NCI-H526 (cell line): ENCODE data around the gene CNOT6L.
"Not testable (repeated sequence)": the region's sequence is repeated elsewhere in the genome, so short reads cannot be mapped to it uniquely, and the experiment has no call there.

ENCODE experiments used
- DNase-seq, 2 experiments: peaks; one replicate each; lab custom pipeline; 2025; lab: John Stamatoyannopoulos, UW

CNOT6L gene

DNA sequence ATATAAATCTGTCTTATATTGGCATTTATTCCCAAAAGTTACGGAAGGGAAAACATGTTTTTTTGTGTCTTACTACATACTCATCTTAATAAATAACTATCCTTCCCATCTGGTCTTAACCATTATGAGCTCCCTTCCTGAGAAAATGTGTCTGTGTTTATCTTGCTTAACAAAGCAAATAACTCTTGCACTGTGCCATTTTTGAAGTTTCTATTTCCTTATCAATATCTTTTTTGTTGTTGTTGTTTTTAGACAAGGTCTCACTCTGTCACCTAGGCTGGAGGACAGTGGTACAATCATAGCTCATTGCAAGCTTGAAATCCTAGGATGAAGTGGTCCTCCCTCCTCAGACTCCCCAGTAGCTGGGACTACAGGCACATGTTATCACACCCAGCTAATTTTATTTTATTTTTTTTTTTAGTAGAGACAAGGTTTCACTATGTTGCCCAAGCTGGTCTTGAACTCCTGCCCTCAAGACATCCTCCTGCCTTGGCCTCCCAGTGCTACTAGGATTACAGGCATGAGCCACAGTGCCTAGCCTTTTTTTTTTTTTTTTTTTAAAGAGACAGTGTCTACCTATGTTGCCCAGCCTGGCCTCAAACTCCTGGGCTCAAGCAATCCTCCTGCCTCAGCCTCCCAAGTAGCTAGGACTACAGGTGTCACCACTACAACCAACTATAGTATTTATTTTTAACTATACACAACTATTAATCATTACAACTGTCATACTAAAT is 36.9 kb downstream of the CNOT6L start:
- DNase-seq: no peak

DNA sequence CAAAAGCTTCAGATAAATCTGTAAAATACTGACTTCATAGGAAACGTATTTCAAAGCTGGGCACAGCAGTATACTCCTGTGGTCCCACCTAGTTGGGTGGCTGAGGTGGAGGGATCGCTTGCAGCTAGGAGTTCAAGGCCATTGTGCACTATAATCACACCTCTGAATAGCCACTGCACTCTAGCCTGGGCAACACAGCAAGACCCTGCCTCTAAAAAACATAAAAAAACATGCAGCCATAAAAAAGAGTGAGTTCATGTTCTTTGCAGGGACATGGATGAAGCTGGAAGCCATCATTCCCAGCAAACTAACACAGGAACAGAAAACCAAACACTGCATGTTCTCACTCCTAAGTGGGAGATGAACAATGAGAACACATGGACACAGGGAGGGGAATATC is 38.4 kb downstream of the CNOT6L start:
- not testable (repeated sequence) for DNase-seq

DNA sequence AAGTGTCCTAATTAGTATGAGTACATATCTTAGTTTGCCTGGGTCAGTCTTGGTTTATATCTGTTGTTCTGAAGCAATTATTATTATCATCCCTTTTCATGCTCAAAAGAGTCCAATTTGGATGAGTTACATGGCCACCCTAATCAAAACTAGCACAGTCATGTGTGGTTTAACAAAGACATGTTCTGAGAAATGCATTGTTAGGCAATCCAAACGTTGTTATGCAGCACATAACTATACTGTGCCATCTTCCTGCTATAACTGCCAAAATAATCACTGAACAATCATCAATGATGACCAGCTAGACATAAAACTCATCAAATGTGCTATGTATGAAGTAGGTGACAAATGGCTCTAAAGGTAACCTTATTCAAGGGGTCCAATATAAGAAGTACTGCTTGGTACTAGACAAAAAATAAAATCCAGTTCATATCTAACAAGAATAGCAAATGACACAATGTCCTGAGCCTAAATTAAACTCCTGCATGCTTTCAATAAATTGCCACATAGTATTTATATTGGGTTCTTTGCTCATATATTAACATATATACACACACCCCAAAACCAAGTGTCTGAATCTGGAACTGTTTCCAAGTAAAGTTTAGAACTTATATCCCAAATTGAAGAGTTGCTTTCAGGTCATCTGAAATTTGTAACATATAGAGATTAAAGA is 41.9 kb downstream of the CNOT6L start:
- no peak for DNase-seq

GRCh38 chr4:77776182-77777134 is 42.7 kb downstream of the CNOT6L start:
- peak; percentile 74 to 86 for DNase-seq

DNA sequence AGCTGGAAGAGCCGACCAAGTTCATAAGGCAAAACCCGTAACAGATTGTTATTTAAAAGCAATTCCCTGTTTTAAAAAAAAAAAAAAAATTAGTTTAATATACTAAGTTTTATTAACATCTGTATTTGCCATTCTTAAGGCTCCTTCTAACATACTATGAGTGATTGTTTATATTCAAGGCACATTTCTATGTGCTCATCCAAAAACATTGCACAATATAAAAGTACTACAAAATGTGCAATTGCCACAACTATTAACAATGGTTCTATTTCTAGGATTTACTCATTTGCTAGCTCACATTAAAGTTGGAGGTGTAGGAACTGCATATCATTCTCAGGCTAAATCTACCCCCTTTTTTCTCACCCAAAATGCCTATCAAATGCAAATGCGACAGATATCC is 46.1 kb downstream of the CNOT6L start:
- no peak for DNase-seq

DNA sequence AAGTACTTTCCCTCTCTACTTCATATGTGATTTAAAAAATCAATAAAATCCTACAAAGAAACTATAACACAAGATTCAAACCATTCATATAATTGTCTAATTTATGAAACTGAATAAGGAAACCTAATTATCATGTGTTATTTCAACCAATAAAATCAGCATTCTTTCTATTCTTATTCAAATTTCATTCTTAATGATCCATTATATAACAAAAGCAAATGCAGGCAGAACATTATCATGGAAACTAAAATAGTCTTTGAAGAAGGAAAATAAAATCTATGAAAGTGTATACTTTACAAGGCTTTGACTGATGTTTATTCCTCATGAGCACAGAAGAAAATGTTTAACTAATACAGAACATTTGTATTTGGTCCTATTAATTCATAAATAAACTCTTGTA is 47.6 kb downstream of the CNOT6L start:
- no peak for DNase-seq

DNA sequence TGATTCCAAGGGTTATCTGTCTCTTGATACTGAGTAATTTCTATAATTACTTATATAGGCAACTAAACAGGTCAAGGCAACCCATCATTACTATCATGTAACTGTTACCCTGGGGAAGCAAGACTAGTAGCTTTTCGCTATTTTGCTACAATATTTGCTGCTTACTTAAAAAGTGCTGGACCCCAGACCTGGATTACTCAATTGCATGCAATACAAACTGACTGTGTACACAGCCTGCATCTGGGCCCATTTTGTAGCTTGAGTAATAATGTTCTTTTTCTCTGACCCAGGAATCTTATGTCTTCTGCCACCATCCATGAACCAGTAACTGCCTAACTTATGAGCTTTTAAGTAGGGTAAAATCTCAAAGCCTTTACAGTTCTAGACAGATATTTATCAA is 53.4 kb downstream of the CNOT6L start:
- no peak for DNase-seq

- no peak for DNase-seq
Measured at GRCh38 chr4:77762531-77762930, 56.6 kb downstream of the CNOT6L start.

DNA sequence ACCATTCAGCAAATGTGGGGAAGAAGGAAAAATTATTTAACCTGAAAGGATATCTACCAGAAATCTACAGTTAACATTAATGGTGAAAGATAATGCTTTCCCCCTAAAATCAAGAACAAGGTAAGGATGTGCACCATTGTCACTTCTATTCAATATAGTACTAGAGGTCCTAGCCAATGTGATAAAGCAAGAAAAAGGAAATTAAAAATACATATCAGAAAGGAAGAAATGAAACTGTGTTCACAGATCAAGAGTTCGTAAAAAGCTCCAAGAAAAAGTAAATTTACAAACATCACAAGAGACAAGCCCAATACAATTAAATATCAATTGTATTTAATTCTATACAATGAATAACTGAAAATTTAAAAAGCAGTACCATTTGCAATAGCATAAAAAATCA is 57.6 kb downstream of the CNOT6L start:
- no peak for DNase-seq

- no peak for DNase-seq
Measured at GRCh38 chr4:77758804-77759203, 60.4 kb downstream of the CNOT6L start.

GRCh38 chr4:77751764-77752163 is 67.4 kb downstream of the CNOT6L start:
- no peak for DNase-seq

- DNase-seq: no peak
Measured at GRCh38 chr4:77745792-77746191, 73.4 kb downstream of the CNOT6L start.

DNA sequence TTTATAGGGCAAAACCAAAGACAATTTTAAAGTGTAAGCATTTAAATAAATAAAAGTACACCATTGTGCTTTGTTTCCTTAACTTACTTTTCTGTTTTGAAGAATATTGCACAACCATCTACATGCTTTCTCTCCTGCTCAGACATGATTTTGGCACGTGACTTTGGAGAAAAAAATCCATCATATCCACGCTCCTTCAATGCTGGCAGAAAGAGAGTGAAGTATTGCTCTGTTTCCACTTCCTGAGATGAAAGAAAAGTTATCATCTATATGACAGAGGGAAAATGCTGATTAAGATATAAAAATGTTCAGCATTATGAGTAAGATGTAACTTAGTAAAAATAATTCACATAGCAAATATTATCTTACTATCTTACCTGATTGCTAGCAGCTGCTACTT is 77.1 kb downstream of the CNOT6L start:
- DNase-seq: no peak

DNA sequence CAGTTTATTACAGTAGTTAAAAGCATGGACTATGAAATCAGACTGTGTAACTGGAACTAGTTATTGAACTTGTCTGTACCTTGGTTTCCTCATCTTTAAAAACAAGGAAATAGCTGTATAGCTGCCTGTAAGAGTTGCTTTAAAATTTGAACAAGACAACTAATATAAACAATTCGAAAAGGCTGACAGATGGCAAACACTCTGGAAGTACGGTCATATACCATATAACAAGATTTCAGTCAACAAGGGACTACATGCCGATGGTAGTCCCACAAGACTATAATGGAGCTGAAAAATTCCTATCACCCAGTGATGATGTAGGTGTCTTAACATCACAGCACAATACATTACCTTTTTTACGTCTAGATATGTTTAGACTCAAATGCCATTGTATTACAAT is 78.7 kb downstream of the CNOT6L start:
- DNase-seq: no peak

GRCh38 chr4:77734928-77735327 is 84.2 kb downstream of the CNOT6L start:
- DNase-seq: no peak

GRCh38 chr4:77731656-77732055 is 87.5 kb downstream of the CNOT6L start:
- DNase-seq: no peak

GRCh38 chr4:77728420-77728819 is 90.7 kb downstream of the CNOT6L start:
- DNase-seq: no peak

GRCh38 chr4:77721073-77721472 is 98.1 kb downstream of the CNOT6L start:
- no peak for DNase-seq

DNA sequence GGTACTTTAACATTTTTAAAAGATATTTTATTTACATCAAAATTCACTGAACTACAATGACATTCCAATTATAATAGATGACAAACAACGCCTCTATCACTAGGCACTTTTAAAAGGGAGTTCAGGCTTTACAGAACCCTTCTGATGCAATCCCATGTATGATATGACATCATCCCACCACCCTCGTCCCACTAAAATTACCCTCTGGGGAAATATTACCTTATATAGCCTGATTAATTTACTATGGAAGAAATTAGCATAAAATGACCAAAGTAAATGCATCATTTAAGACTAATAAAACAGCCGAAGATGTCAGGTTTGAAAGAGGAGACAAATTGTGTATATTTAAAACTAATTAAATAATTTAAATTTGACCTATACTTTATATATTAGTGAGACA is 100.7 kb downstream of the CNOT6L start:
- not testable (repeated sequence) for DNase-seq

DNA sequence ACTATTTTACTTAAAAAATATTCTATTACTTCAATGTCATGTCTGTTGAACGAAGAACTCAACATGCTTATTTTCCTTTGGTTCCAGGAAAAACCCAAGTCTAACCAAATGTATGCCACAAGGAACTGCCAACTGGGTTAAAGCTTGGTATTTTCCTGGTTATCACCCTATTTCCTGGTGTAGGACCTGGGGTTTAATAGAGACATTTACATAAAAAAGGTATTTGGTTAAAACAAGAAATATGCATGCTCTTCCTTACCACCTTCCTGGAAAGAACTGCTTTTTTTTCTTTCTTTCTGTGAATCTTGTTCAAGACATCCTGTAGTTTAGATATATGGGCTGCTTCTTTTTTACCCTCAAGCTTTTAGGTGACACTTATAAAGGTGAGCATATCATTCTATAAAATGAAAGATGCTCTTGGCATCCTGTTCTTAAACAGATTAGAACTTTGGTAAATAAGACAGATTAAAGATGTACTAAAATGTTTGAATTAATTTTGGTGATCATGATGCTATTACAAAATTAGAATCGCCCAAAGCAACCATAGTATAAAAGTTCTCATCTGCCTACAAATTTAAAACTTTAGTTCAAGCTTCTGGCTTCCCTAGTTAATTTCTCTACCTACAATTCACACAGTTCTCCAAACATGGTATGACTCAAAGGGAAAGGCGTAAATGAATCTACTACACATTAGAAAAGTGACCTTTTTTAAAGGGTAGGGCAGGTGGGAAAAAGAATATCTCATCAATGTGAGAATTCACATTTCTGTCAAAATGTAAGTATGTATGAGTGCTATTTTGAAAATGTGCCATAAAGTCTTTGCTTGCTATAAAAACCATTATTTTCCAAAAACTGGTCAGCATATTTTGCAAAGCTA is 103.5 kb downstream of the CNOT6L start:
- DNase-seq: no peak

DNA sequence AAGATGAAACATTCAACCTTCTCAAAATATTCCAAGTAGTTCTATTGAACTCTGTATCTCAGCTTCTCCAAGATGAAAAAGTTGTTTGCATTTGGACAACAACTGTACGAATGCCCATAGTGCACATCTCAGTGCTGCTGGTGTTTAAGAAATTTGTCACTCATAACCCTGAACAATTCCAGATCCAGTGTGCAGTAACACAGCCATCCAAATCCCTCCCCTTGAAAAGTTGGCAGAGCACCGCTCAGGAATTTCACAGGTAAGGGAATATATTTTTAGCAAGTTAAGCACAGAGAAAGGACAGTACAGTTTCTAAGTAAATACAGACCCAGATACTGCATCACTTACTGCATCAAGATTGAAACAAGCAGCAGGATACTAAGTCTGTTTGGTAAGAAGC is 104.7 kb downstream of the CNOT6L start:
- DNase-seq: no peak

DNA sequence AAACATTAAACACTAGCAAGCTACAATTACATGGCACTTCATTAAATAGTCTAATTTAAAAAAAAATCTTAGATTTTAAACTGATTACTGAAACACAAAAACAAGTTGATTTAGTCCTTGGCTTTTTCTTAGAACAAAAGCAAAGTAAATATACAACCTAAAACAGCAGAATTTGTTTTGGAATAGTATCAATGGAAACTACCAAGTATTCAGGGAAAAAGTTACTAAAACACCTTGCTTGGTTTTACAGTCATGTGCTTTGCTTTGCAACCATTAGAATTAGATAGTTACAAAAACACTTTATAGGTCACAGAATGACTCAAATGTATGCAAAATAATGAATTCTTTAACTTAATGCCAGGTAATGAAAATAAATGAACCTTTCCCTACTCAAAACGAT is 105.3 kb downstream of the CNOT6L start:
- no peak for DNase-seq
